ENCODE measurements around the gene UNC50.

GRCh38 chr2:98634406-98635092, 26.2 kb downstream of the UNC50 start:
- TF ChIP-seq CTCF (IDR thresholded peaks at IDR 0.05; ENCODE audit: insufficient read depth, low read length, poor library complexity, severe bottlenecking) (no peak), EZH2phosphoT487 (conservative IDR thresholded peaks at IDR 0.05; ENCODE audit: low read length) (no peak)

Measured in SU-DHL-6 (cell line).